Gastroesophageal sphincter (tissue), 3 donors: Measurements from ENCODE around the gene WDR88.

ENCODE experiments used
- CTCF ChIP-seq, 4 experiments: fragments of 200-600 bp in 2 of 4; fragments of 450-650 bp in 2 of 4; sonication (generic) in 1 of 4; IDR thresholded peaks; one replicate each; pipeline ENCODE4 v1.5.1; 2017 to 2019; ENCODE audit warnings: antibody characterized with exemption in 4 of 4, mild to moderate bottlenecking in 2 of 4, moderate library complexity in 2 of 4
- EP300 ChIP-seq: sonication (generic); formaldehyde crosslinking; IDR thresholded peaks from one replicate; pipeline ENCODE4 v1.6.1; 2017; ENCODE audit warnings: antibody characterized with exemption, mild to moderate bottlenecking
- POLR2A ChIP-seq, 2 donors: fragments of 450-650 bp; IDR thresholded peaks; one replicate each; pipeline ENCODE4 v1.6.1; 2017; ENCODE audit warnings: antibody characterized with exemption in 2 of 2, mild to moderate bottlenecking in 2 of 2, moderate library complexity in 1 of 2
- POLR2AphosphoS5 ChIP-seq: sonication (generic); formaldehyde crosslinking; IDR thresholded peaks from one replicate; pipeline ENCODE4 v1.6.1; 2017; ENCODE audit warnings: antibody characterized with exemption

GRCh38 chr19:33090179-33090578 is 41.7 kb upstream of the WDR88 start:
- no peak for TF ChIP-seq CTCF (IDR thresholded peaks at IDR 0.05)
- TF ChIP-seq POLR2AphosphoS5: no peak
- TF ChIP-seq POLR2A (IDR thresholded peaks at IDR 0.05): no peak
- no peak for TF ChIP-seq EP300
